ENCODE measurements around the gene REV1.

The REV1 gene

GRCh38 chr2:99445065-99445464 is 44.8 kb downstream of the REV1 start:
- no peak for DNase-seq

DNA sequence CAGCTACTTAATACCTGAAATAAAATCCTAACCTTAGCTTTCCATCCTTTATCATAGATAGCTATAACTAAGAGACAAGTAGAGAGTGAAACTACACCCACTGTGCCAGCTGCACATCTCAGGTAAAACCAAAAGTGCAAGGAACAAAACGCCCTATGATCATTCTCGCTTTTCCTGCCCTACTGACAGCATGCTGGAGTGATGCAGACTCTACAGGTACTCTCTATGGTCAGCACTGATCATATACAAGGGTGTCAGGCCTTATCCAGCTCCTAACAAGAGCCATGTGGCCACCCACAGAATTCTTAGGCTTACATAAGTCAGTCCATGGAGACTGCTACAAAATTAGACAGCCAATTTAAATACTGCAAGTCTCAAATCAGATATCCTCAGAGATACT is 45.6 kb downstream of the REV1 start:
- DNase-seq, result no peak

DNA sequence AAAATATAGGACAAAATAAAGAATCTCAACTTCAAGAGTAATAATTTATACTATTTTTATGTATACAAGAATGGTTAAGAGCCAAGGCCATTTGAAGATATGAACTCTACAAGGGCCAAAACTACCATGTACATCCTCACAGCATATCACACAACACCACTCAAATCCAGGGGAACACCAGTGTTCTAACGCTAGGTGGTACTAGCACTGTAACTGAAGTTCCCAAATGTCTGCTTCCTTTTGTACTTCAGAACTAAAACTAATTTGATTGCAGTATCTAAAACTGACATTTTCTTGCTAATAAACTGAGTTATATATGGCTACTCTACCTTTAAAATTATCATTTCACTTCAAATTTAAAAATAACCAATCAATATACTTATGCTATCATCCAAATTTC is 47.0 kb downstream of the REV1 start:
- DNase-seq, result no peak

GRCh38 chr2:99439971-99440505 is 49.8 kb downstream of the REV1 start:
- no peak for DNase-seq

- DNase-seq, result no peak
Measured at GRCh38 chr2:99436874-99437273, 52.9 kb downstream of the REV1 start.

- DNase-seq, result no peak
Measured at GRCh38 chr2:99433340-99433739, 56.5 kb downstream of the REV1 start.

- no peak for DNase-seq
Measured at GRCh38 chr2:99431587-99432275, 58.1 kb downstream of the REV1 start.

- peak in 1 of 5 experiments; percentile 34 for DNase-seq
Measured at GRCh38 chr2:99430614-99431291, 59.1 kb downstream of the REV1 start.

- DNase-seq, result no peak
Measured at GRCh38 chr2:99425022-99425421, 64.8 kb downstream of the REV1 start.

DNA sequence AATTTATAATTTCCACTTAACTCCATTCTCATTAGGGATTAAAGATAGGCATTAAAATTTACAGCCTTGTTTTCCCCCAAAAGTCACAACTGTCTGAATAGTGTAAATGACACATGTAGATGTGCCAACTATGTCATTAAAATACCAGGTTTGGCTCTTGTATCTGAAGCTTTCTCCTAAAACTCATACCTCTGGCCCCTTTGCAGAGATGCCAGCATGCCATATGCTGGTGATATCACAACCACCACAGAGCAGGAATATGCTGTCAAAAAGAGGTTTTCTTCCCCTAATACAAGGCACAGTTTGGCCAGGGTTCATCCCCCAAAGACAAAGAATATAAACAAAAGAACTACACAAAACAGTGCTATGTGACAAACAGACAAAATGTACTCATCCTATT is 65.4 kb downstream of the REV1 start:
- no peak for DNase-seq

GRCh38 chr2:99422599-99422998 is 67.2 kb downstream of the REV1 start:
- no peak for DNase-seq

DNA sequence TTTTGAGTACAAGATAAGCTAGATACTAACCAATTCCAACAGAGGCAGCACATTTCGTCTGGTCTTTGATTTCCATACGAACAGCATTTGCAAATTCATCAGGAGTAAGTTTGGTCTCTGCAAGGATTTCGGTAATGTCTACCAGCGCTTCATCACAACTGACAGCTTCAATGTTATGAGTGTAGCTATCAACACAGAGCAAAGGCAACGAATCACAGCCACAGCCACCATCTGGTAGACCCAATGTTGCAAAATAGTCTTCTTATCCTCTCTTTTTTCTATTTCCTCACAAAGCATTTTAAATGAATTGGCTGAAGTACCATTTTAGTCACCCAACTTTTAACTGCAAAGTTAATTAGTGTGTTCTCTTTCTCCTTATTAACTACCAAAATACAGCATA is 68.3 kb downstream of the REV1 start:
- no peak for DNase-seq

- DNase-seq, result no peak
Measured at GRCh38 chr2:99420751-99421299, 69.0 kb downstream of the REV1 start.

GRCh38 chr2:99420031-99420430 is 69.8 kb downstream of the REV1 start:
- no peak for DNase-seq

- no peak for DNase-seq
Measured at GRCh38 chr2:99417396-99417795, 72.4 kb downstream of the REV1 start.

GRCh38 chr2:99414566-99414965 is 75.3 kb downstream of the REV1 start:
- DNase-seq, result no peak

- DNase-seq, result no peak
Measured at GRCh38 chr2:99410276-99410675, 79.5 kb downstream of the REV1 start.

DNA sequence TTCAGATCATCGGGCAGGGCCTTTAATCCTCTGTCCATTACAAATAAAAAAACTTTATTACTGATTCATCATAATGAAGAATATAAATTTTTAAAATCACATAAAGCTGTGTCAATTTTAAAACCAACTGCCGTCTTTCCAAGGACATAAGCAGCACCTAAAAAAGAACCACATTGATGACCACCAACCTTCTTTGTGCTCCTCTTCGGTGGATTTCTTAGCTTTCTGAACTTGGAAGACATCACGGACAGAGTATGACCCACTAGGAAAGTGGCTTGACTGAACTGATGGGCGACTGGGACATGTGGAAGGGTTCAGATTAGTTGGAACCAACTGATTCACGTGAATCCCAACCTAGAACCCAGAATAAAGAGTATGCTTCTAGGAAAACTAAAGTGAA is 83.7 kb downstream of the REV1 start:
- no peak for DNase-seq

GRCh38 chr2:99404797-99405669 is 84.8 kb downstream of the REV1 start:
- no peak for DNase-seq

GRCh38 chr2:99404039-99404796 is 85.6 kb downstream of the REV1 start:
- no peak for DNase-seq

DNA sequence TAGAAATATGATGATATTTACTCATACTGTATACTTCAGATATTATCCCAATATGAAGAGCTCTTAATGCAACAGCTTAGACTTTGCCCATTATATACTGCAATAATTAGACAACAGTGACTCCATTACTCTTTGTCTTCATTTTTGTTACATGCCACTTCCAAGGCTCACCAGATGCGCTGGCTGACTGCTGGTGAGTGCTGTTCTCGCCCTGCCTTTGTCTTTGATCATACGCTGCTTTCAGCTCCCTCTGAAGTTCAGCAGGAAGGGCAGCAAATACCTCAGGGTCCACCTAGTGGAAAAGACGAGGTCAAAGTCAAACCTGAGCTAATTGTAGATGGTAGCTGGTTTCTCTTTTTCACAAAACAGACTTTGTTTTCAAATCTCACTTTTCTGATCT is 86.3 kb downstream of the REV1 start:
- DNase-seq, result peak in 1 of 5 experiments; percentile 19

DNA sequence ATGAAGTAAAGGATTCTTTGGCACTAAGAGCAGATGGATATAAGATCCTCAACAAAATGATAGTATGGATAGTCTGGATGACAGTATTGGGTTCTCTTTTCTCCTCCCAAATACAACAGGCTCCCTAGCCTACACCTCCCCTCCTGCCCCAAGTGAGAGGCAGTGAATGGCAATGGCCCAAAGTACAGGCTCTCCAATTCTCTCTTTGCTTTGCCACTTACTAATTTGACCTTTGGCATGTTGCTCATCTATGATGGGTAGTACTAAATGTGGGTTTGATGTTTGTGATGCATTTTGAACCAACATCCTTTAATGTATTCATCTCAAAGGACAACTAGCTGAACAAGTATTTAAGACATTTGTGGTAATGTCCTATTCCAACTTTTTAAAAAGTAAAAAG is 86.7 kb downstream of the REV1 start:
- DNase-seq, result no peak
